ENCODE measurements around the gene BEST2. TPM values are rescaled to one million over a fixed set of nuclear protein-coding genes. Genes with fewer than 3 reads are reported as not detected.

The BEST2 gene
- total RNA-seq, 2 donors from 2014 or later = 0.91 TPM; not detected in 1

GRCh38 chr19:12785431-12786031 lies 33.9 kb downstream of the BEST2 start:
- H3K27me3 ChIP-seq (replicated peaks; ENCODE audit: insufficient read depth) = no peaks in the 10 kb centered on the region
- no peak for DNase-seq (ENCODE audit: low spot score)
- H3K36me3 ChIP-seq = no peaks in the 10 kb centered on the region
- no peak overlapping the region for H3K4me3 ChIP-seq
- intact Hi-C loops (cut with DNase I) = no loop called here
- WGBS = 76% methylated on average over 4 of the region's 4 CpGs
- no peak for TF ChIP-seq CTCF (IDR thresholded peaks at IDR 0.05)
- no peak for TF ChIP-seq POLR2AphosphoS5 (IDR thresholded peaks at IDR 0.05)
- no peak for TF ChIP-seq POLR2A (IDR thresholded peaks at IDR 0.05)
- H3K9me3 ChIP-seq = no peaks in the 10 kb centered on the region
- H3K27ac ChIP-seq = peak overlapping the region; percentile 100
- peaks cover 62% of the 10 kb centered on the region for H3K4me1 ChIP-seq (replicated peaks)

GRCh38 chr19:12786141-12786870 lies 34.7 kb downstream of the BEST2 start:
- peaks cover 67% of the 10 kb centered on the region for H3K4me1 ChIP-seq (replicated peaks)
- intact Hi-C loops (cut with DNase I) = no loop called here
- peak; percentile 90 for DNase-seq (ENCODE audit: low spot score)

GRCh38 chr19:12786952-12787351 lies 35.4 kb downstream of the BEST2 start:
- Histone ChIP-seq H3K27ac (peak overlapping the region; percentile 100), H3K27me3 (replicated peaks; ENCODE audit: insufficient read depth) (no peaks in the 10 kb centered on the region), H3K36me3 (no peaks in the 10 kb centered on the region), H3K4me1 (replicated peaks) (peaks cover 67% of the 10 kb centered on the region), H3K4me3 (no peak overlapping the region), H3K9me3 (no peaks in the 10 kb centered on the region)
- TF ChIP-seq CTCF (IDR thresholded peaks at IDR 0.05) (no peak), POLR2AphosphoS5 (IDR thresholded peaks at IDR 0.05) (no peak), POLR2A (IDR thresholded peaks at IDR 0.05) (no peak)
- intact Hi-C loops (cut with DNase I) = no loop called here
- WGBS = 81% methylated on average over 3 of the region's 3 CpGs
- DNase-seq (ENCODE audit: low spot score) = no peak

More at GRCh38 chr19:12786141-12786870, 34.7 kb downstream of the BEST2 start:
- H3K27ac ChIP-seq = peak overlapping the region; percentile 100
- 25% methylated on average over 17 of the region's 18 CpGs for WGBS
- no peak overlapping the region for H3K4me3 ChIP-seq
- H3K36me3 ChIP-seq = no peaks in the 10 kb centered on the region
- H3K9me3 ChIP-seq = no peaks in the 10 kb centered on the region
- H3K27me3 ChIP-seq (replicated peaks; ENCODE audit: insufficient read depth) = no peaks in the 10 kb centered on the region
- TF ChIP-seq CTCF (IDR thresholded peaks at IDR 0.05) (peak in 1 of 4 experiments; percentile 2), POLR2AphosphoS5 (IDR thresholded peaks at IDR 0.05) (peak; percentile 86), POLR2A (IDR thresholded peaks at IDR 0.05) (peak; percentile 13)

GRCh38 chr19:12787458-12787857 lies 35.9 kb downstream of the BEST2 start:
- Histone ChIP-seq H3K27ac (peak overlapping the region; percentile 100), H3K9me3 (no peaks in the 10 kb centered on the region), H3K36me3 (no peaks in the 10 kb centered on the region), H3K4me1 (replicated peaks) (peaks cover 67% of the 10 kb centered on the region), H3K27me3 (replicated peaks; ENCODE audit: insufficient read depth) (no peaks in the 10 kb centered on the region), H3K4me3 (no peak overlapping the region)
- 74% methylated on average over 10 of the region's 10 CpGs for WGBS
- TF ChIP-seq POLR2AphosphoS5 (IDR thresholded peaks at IDR 0.05) (no peak), POLR2A (IDR thresholded peaks at IDR 0.05) (no peak), CTCF (IDR thresholded peaks at IDR 0.05) (no peak)
- DNase-seq (ENCODE audit: low spot score) = no peak
- intact Hi-C loops (cut with DNase I) = no loop called here
